Spleen (tissue), 11 donors: Measurements from ENCODE around the gene PRRX1. TPM values are rescaled to one million over a fixed set of nuclear protein-coding genes. Genes with fewer than 3 reads are reported as not detected.

ENCODE experiments used
- DNase-seq: peaks from one replicate; pipeline ENCODE4 v3.0.0-alpha.2; 2020
- H3K27ac ChIP-seq, 8 donors: fragments of 200-600 bp; sonication (generic) in 7 of 8; 1 replicate in 4 of 8; 2 replicates in 4 of 8; pipeline versions ENCODE4 v1.5.0 to v1.8.0; 2016 to 2021; ENCODE audit warnings: inconsistent platforms in 4 of 8, mild to moderate bottlenecking in 4 of 8, moderate library complexity in 1 of 8
- H3K27me3 ChIP-seq, 7 donors: fragments of 200-600 bp; sonication (generic) in 6 of 7; replicated peaks in 1 of 7; 1 replicate in 4 of 7; 2 replicates in 3 of 7; pipeline versions ENCODE4 v1.5.0 to v1.8.0; 2016 to 2021; ENCODE audit warnings: inconsistent platforms in 3 of 7, mild to moderate bottlenecking in 1 of 7
- H3K36me3 ChIP-seq, 6 donors: fragments of 200-600 bp; sonication (generic) in 5 of 6; 1 replicate in 4 of 6; 2 replicates in 2 of 6; pipeline versions ENCODE4 v1.5.0 to v1.8.0; 2016 to 2021; ENCODE audit warnings: inconsistent platforms in 2 of 6
- H3K4me1 ChIP-seq, 6 donors: fragments of 200-600 bp; sonication (generic) in 5 of 6; 1 replicate in 3 of 6; 2 replicates in 3 of 6; pipeline versions ENCODE4 v1.5.0 to v1.8.0; 2016 to 2021; ENCODE audit warnings: inconsistent platforms in 3 of 6
- H3K4me3 ChIP-seq, 8 donors: fragments of 200-600 bp; sonication (generic) in 7 of 8; 1 replicate in 4 of 8; 2 replicates in 4 of 8; pipeline versions ENCODE4 v1.5.0 to v1.8.0; 2016 to 2021; ENCODE audit warnings: inconsistent platforms in 4 of 8, mild to moderate bottlenecking in 4 of 8, moderate library complexity in 2 of 8
- H3K9me3 ChIP-seq, 8 donors: fragments of 200-600 bp; sonication (generic) in 7 of 8; 1 replicate in 4 of 8; 2 replicates in 4 of 8; pipeline versions ENCODE4 v1.5.0 to v1.8.0; 2016 to 2021; ENCODE audit warnings: inconsistent platforms in 4 of 8
- POLR2A ChIP-seq, 3 donors: fragments of 450-650 bp; IDR thresholded peaks; one replicate each; pipeline ENCODE4 v1.5.1; 2017; ENCODE audit warnings: antibody characterized with exemption in 3 of 3, mild to moderate bottlenecking in 1 of 3
- POLR2AphosphoS5 ChIP-seq, 3 donors: sonication (generic); formaldehyde crosslinking; IDR thresholded peaks; one replicate each; pipeline ENCODE4 v1.5.1; 2017; ENCODE audit warnings: antibody characterized with exemption in 3 of 3
- WGBS, 5 donors: extraction: QIAGEN DNeasy Blood & Tissue Kit in 3 of 5; methylation state at CpG; one replicate each; pipeline versions ENCODE4 v1.1.5 to v1.1.7; 2013 to 2018; 5-methylcytosine and 5-hydroxymethylcytosine counted together
- intact Hi-C: fragments of 100-400 bp; cut with DNase I; formaldehyde crosslinking; loops from one replicate; pipeline ENCODE4 v1.15.0; 2023; ENCODE audit warnings: low total_unique reads
- polyA plus RNA-seq, 3 donors: library from polyadenylated mRNA; stranded (reverse); fragments of 200-250 nt; gene quantifications; one replicate each; pipeline ENCODE4 v1.2.1, GENCODE V29; 2013
- total RNA-seq, 7 donors: library from RNA; depleted of rRNA in 3 of 7; stranded (reverse); fragments of >200 nt in 3 of 7; fragmentation: NEBNext Ultra II Directional in 4 of 7; extraction: Animal tissue kit (Norgen Biotek cat#: 25700) in 4 of 7; gene quantifications; one replicate each; pipeline versions ENCODE4 v1.1.0 to v1.2.1, GENCODE V29; 2016 to 2021
- TF ChIP-seq, protein P1 (sequence below), 11 experiments: fragments of 200-600 bp in 7 of 11; fragments of 450-650 bp in 4 of 11; sonication (generic) in 4 of 11; IDR thresholded peaks in 8 of 11; conservative IDR thresholded peaks in 3 of 11; 1 replicate in 7 of 11; 2 replicates in 4 of 11; pipeline versions ENCODE4 v1.4.0 to v1.8.0; 2016 to 2021; ENCODE audit warnings: antibody characterized with exemption in 11 of 11, inconsistent platforms in 4 of 11, mild to moderate bottlenecking in 1 of 11
- donor health status: healthy with polysubstance abuse.
- donor health status: DM: no; HTN: no; CAD: no; lungs with moderate emphysema.
- donor health status: DM: no; HTN: no; CAD: no.
- donor health status: Bipolar disorder and iron deficiency.
- donor health status: healthy.
- donor health status: DM: no; HTN: no; CAD: no.
- donor health status: DM: yes; HTN: yes; CAD: no.

Gene PRRX1
- total and polyA plus RNA-seq, 10 donors = 1.2 to 5.9 (median 3.1) TPM

DNA sequence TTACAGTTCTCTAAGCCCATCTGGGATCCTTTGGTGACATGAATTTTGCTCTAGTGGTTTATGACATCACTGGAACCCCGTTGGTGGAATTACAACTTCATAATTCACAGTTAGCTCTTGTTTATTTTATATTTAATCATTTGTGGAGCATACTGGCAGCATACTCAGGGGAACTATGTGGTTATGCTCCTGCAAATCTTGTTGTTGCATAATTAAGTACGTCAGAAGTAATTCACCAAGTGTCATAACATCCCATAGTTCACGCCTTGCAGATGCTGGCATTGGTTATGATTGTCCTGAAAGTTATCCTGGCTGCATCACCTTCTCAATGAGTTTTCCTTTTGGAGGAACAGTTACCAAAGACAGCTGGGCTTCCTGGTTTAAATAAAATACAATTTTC lies 16.5 kb downstream of the PRRX1 start:
- intact Hi-C loops = no loop called here
- TF ChIP-seq POLR2AphosphoS5 (IDR thresholded peaks at IDR 0.05) (no peak), POLR2A (IDR thresholded peaks at IDR 0.05) (no peak)
- TF ChIP-seq, protein P1, sequence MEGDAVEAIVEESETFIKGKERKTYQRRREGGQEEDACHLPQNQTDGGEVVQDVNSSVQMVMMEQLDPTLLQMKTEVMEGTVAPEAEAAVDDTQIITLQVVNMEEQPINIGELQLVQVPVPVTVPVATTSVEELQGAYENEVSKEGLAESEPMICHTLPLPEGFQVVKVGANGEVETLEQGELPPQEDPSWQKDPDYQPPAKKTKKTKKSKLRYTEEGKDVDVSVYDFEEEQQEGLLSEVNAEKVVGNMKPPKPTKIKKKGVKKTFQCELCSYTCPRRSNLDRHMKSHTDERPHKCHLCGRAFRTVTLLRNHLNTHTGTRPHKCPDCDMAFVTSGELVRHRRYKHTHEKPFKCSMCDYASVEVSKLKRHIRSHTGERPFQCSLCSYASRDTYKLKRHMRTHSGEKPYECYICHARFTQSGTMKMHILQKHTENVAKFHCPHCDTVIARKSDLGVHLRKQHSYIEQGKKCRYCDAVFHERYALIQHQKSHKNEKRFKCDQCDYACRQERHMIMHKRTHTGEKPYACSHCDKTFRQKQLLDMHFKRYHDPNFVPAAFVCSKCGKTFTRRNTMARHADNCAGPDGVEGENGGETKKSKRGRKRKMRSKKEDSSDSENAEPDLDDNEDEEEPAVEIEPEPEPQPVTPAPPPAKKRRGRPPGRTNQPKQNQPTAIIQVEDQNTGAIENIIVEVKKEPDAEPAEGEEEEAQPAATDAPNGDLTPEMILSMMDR (IDR thresholded peaks at IDR 0.05 in 8 of 11, conservative IDR thresholded peaks at IDR 0.05 in 3 of 11) = no peak
- H3K36me3 ChIP-seq = no peaks in the 10 kb centered on the region
- WGBS, 5 donors = 52 to 76% (median 62%) methylated on average over 3 of the region's 3 CpGs
- no peak overlapping the region for H3K4me3 ChIP-seq
- peaks cover 0 to 36% (median 0%) of the 10 kb centered on the region in 7 donors for H3K27me3 ChIP-seq
- H3K9me3 ChIP-seq = no peaks in the 10 kb centered on the region
- DNase-seq = no peak
- H3K4me1 ChIP-seq = no peaks in the 10 kb centered on the region
- no peak overlapping the region for H3K27ac ChIP-seq

- Histone ChIP-seq H3K9me3 (no peaks in the 10 kb centered on the region), H3K27ac (no peak overlapping the region), H3K36me3 (no peaks in the 10 kb centered on the region), H3K4me1 (no peaks in the 10 kb centered on the region), H3K4me3 (no peak overlapping the region), H3K27me3 (peaks cover 0 to 24% (median 0%) of the 10 kb centered on the region in 7 donors)
- TF ChIP-seq, protein P1 (IDR thresholded peaks at IDR 0.05 in 8 of 11, conservative IDR thresholded peaks at IDR 0.05 in 3 of 11) = no peak
- no peak for TF ChIP-seq POLR2AphosphoS5 (IDR thresholded peaks at IDR 0.05)
- no peak for TF ChIP-seq POLR2A (IDR thresholded peaks at IDR 0.05)
- DNase-seq = no peak
- WGBS, 5 donors = 67 to 78% (median 70%) methylated on average over 1 of the region's 1 CpG
- intact Hi-C loops = no loop called here
Observed at GRCh38 chr1:170682169-170682568, 18.2 kb downstream of the PRRX1 start.

- Histone ChIP-seq H3K27ac (no peak overlapping the region), H3K4me3 (no peak overlapping the region), H3K36me3 (no peaks in the 10 kb centered on the region), H3K9me3 (no peaks in the 10 kb centered on the region), H3K4me1 (no peaks in the 10 kb centered on the region), H3K27me3 (peaks cover 0 to 24% (median 0%) of the 10 kb centered on the region in 7 donors)
- 40 to 57% (median 50%) methylated on average over 1 of the region's 1 CpG for whole genome bisulfite sequencing, 5 donors
- intact Hi-C loops = no loop called here
- TF ChIP-seq POLR2AphosphoS5 (IDR thresholded peaks at IDR 0.05) (no peak), POLR2A (IDR thresholded peaks at IDR 0.05) (no peak)
- TF ChIP-seq, protein P1 (IDR thresholded peaks at IDR 0.05 in 8 of 11, conservative IDR thresholded peaks at IDR 0.05 in 3 of 11) = no peak
- DNase-seq = no peak
Observed at GRCh38 chr1:170682809-170683208, 18.9 kb downstream of the PRRX1 start.

GRCh38 chr1:170685166-170685565 lies 21.2 kb downstream of the PRRX1 start:
- Histone ChIP-seq H3K4me1 (peaks cover 0 to 3% (median 0%) of the 10 kb centered on the region in 6 donors), H3K4me3 (no peak overlapping the region), H3K27ac (no peak overlapping the region), H3K27me3 (peaks cover 0 to 15% (median 0%) of the 10 kb centered on the region in 7 donors), H3K36me3 (no peaks in the 10 kb centered on the region), H3K9me3 (no peaks in the 10 kb centered on the region)
- 70 to 86% (median 83%) methylated on average over 4 of the region's 4 CpGs for WGBS, 5 donors
- intact Hi-C loops = no loop called here
- no peak for DNase-seq
- TF ChIP-seq POLR2AphosphoS5 (IDR thresholded peaks at IDR 0.05) (no peak), POLR2A (IDR thresholded peaks at IDR 0.05) (no peak)
- TF ChIP-seq, protein P1 (IDR thresholded peaks at IDR 0.05 in 8 of 11, conservative IDR thresholded peaks at IDR 0.05 in 3 of 11) = no peak
